Right lobe of liver (tissue), 6 donors: ENCODE data around the gene SLC39A7. TPM values are rescaled to one million over a fixed set of nuclear protein-coding genes. Genes with fewer than 3 reads are reported as not detected.

Source experiments
- ATAC-seq, 4 donors: fragments of 200-7000 bp; cut with Tn5 transposase; one replicate each; pipeline ENCODE4 v1.9.1; 2020; ENCODE audit warnings: mild to moderate bottlenecking in 4 of 4, moderate library complexity in 4 of 4
- DNase-seq, 3 donors: peaks; one replicate each; pipeline ENCODE4 v3.0.0-alpha.2; 2020
- H3K27ac ChIP-seq, 3 donors: fragments of 200-600 bp; one replicate each; pipeline ENCODE4 v1.8.0; 2022
- H3K27me3 ChIP-seq, 2 donors: fragments of 200-600 bp; one replicate each; pipeline ENCODE4 v1.8.0; 2022
- H3K36me3 ChIP-seq, 4 donors: fragments of 200-600 bp; sonication (generic) in 1 of 4; one replicate each; pipeline versions ENCODE4 v1.5.1 to v1.8.0; 2017 to 2022; ENCODE audit warnings: control low read depth in 1 of 4
- H3K4me1 ChIP-seq, 4 donors: fragments of 200-600 bp; sonication (generic) in 1 of 4; one replicate each; pipeline versions ENCODE4 v1.5.1 to v1.8.0; 2017 to 2022; ENCODE audit warnings: control low read depth in 1 of 4
- H3K4me3 ChIP-seq, 3 donors: fragments of 200-600 bp; one replicate each; pipeline ENCODE4 v1.8.0; 2022
- H3K9me3 ChIP-seq, 4 donors: fragments of 200-600 bp; sonication (generic) in 1 of 4; one replicate each; pipeline versions ENCODE4 v1.5.1 to v1.8.0; 2017 to 2022; ENCODE audit warnings: control low read depth in 1 of 4
- POLR2A ChIP-seq: fragments of 450-650 bp; IDR thresholded peaks from one replicate; pipeline ENCODE4 v1.6.1; 2017; ENCODE audit warnings: antibody characterized with exemption, mild to moderate bottlenecking
- WGBS: methylation state at CpG from one replicate; pipeline ENCODE4 v1.1.6; 2018; ENCODE audit warnings: low coverage, low lambda C conversion rate; ENCODE audit not compliant: insufficient coverage; ENCODE audit errors: missing lambda C conversion rate; 5-methylcytosine and 5-hydroxymethylcytosine counted together
- intact Hi-C, 2 donors: fragments of 100-400 bp; cut with DNase I; formaldehyde crosslinking; loops; one replicate each; pipeline versions ENCODE4 v1.11.2 to v1.14.1; 2022
- total RNA-seq, 6 experiments: library from RNA; depleted of rRNA in 2 of 6; stranded (reverse); fragments of >200 nt in 2 of 6; fragmentation: NEBNext Ultra II Directional in 3 of 6; extraction: Animal tissue kit (Norgen Biotek cat#: 25700) in 3 of 6; gene quantifications; one replicate each; pipeline versions ENCODE4 v1.1.0 to v1.2.4, GENCODE V29; 2016 to 2023
- TF ChIP-seq, protein P1 (sequence below), 4 donors: fragments of 200-600 bp in 3 of 4; fragments of 450-650 bp in 1 of 4; IDR thresholded peaks; one replicate each; pipeline versions ENCODE4 v1.5.1 to v1.8.0; 2016 to 2022; ENCODE audit warnings: antibody characterized with exemption in 4 of 4, mild to moderate bottlenecking in 2 of 4
- donor health status: DM: no; HTN: yes; CAD: no.
- donor health status: DM: no; HTN: no; CAD: no.
- donor health status: DM: no; HTN: no; CAD: no.
- donor health status: DM: no; HTN: yes; CAD: no.
- donor health status: DM: no; HTN: yes; CAD: no.

The SLC39A7 gene
- total RNA-seq, 6 experiments from 2014 or later = 33.5 to 61.4 (median 50.1) TPM

GRCh38 chr6:33193619-33194018 lies 7.0 kb upstream of the SLC39A7 start:
- intact Hi-C loops = no loop called here
- no peak overlapping the region for H3K4me3 ChIP-seq
- H3K27ac ChIP-seq = no peak overlapping the region

GRCh38 chr6:33194431-33194979 lies 6.2 kb upstream of the SLC39A7 start:
- H3K27ac ChIP-seq = no peak overlapping the region
- DNase-seq = peak in 1 of 3 donors; percentile 32
- H3K4me1 ChIP-seq = peaks cover 0 to 31% (median 14%) of the 10 kb centered on the region in 4 donors
- WGBS = 81% methylated on average over 4 of the region's 8 CpGs
- no peak for ATAC-seq
- H3K36me3 ChIP-seq = peaks cover 0 to 31% (median 17%) of the 10 kb centered on the region in 4 donors
- H3K9me3 ChIP-seq = no peaks in the 10 kb centered on the region
- TF ChIP-seq POLR2A = no peak
- TF ChIP-seq, protein P1, sequence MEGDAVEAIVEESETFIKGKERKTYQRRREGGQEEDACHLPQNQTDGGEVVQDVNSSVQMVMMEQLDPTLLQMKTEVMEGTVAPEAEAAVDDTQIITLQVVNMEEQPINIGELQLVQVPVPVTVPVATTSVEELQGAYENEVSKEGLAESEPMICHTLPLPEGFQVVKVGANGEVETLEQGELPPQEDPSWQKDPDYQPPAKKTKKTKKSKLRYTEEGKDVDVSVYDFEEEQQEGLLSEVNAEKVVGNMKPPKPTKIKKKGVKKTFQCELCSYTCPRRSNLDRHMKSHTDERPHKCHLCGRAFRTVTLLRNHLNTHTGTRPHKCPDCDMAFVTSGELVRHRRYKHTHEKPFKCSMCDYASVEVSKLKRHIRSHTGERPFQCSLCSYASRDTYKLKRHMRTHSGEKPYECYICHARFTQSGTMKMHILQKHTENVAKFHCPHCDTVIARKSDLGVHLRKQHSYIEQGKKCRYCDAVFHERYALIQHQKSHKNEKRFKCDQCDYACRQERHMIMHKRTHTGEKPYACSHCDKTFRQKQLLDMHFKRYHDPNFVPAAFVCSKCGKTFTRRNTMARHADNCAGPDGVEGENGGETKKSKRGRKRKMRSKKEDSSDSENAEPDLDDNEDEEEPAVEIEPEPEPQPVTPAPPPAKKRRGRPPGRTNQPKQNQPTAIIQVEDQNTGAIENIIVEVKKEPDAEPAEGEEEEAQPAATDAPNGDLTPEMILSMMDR (IDR thresholded peaks at IDR 0.05) = no peak
- H3K4me3 ChIP-seq = no peak overlapping the region
- H3K27me3 ChIP-seq = no peaks in the 10 kb centered on the region
- intact Hi-C loops = no loop called here

More at GRCh38 chr6:33193619-33194018, 7.0 kb upstream of the SLC39A7 start:
- no peak for TF ChIP-seq POLR2A
- TF ChIP-seq, protein P1 (IDR thresholded peaks at IDR 0.05) = no peak
- no CpG with 5 or more reads among the region's 6 CpGs for WGBS
- H3K27me3 ChIP-seq = no peaks in the 10 kb centered on the region
- ATAC-seq = no peak
- no peaks in the 10 kb centered on the region for H3K9me3 ChIP-seq
- DNase-seq = peak in 1 of 3 donors; percentile 43
- H3K4me1 ChIP-seq = peaks cover 0 to 23% (median 11%) of the 10 kb centered on the region in 4 donors
- peaks cover 0 to 31% (median 17%) of the 10 kb centered on the region in 4 donors for H3K36me3 ChIP-seq

DNA sequence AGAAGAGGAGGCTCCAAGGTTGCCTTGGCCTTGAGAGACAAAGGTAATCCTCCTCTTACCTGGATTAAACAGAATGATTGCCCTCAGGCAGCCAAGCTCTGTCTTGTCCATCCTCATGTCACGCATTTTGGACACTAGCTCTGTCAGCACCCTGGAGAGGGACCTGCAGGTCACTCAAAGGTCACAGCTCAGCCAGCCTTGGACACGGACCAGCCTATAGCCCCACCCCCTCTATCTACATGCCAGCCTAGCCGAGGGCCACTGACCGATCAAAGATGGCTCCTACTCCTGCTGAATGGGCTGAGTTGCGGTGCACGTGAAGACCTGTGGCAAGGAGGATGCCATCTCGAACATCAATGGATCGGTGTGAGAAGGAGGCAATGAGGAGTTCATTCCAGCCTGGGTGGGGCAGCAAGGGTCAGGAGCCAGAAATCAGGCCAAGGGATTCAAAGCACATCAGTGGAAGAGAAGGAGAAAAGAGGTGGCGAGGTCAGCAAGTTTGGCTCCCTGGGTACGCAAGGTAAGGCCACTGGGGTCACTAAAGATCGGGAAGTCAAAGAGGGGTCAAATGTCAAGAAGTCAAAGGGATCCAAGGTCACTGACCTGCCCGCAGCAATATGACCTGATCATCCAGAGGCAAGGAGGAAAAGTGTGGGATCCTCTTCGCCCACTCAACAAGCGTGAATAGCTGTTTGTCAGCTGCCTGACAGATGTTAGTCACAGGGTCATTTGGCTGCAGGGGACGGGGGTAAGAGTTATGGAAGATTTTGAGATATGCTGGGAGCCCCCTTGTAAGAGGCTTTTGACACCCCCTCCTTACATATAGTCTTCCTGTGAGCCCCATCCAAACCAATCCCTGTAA lies 5.1 kb upstream of the SLC39A7 start:
- no peak for TF ChIP-seq POLR2A
- DNase-seq = peak; percentile 55 to 82 (median 81)
- H3K4me1 ChIP-seq = peaks cover 0 to 34% (median 14%) of the 10 kb centered on the region in 4 donors
- intact Hi-C loops = no loop called here
- 54% methylated on average over 7 of the region's 15 CpGs for WGBS
- peak; percentile 44 to 57 (median 50) for ATAC-seq
- H3K27me3 ChIP-seq = no peaks in the 10 kb centered on the region
- peaks cover 0 to 31% (median 17%) of the 10 kb centered on the region in 4 donors for H3K36me3 ChIP-seq
- H3K9me3 ChIP-seq = no peaks in the 10 kb centered on the region
- no peak overlapping the region for H3K27ac ChIP-seq
- no peak overlapping the region for H3K4me3 ChIP-seq

- DNase-seq (no peak), ATAC-seq (peak; percentile 8 to 16 (median 13))
- Histone ChIP-seq H3K9me3 (no peaks in the 10 kb centered on the region), H3K4me1 (peaks cover 3 to 47% (median 21%) of the 10 kb centered on the region in 4 donors), H3K27ac (peak overlapping the region in 1 of 3 donors; percentile 98), H3K4me3 (no peak overlapping the region), H3K36me3 (peaks cover 0 to 37% (median 21%) of the 10 kb centered on the region in 4 donors), H3K27me3 (no peaks in the 10 kb centered on the region)
- TF ChIP-seq, protein P1 (IDR thresholded peaks at IDR 0.05) = peak; percentile 42 to 65 (median 62)
- no peak for TF ChIP-seq POLR2A
- 34% methylated on average over 4 of the region's 12 CpGs for WGBS
- intact Hi-C loops = no loop called here
Observed at GRCh38 chr6:33197431-33198048, 3.1 kb upstream of the SLC39A7 start.
